Psoas muscle (tissue), 8 donors: ENCODE measurements around the gene SCAMP3. TPM values are rescaled to one million over a fixed set of nuclear protein-coding genes. Genes with fewer than 3 reads are reported as not detected.

Source experiments
- ATAC-seq, 4 donors: fragments of 200-7000 bp; cut with Tn5 transposase; one replicate each; pipeline ENCODE4 v1.9.1; 2020; ENCODE audit warnings: moderate library complexity in 3 of 4, mild to moderate bottlenecking in 2 of 4
- DNase-seq, 2 donors: peaks; one replicate each; pipeline ENCODE4 v3.0.0-alpha.2; 2020
- H3K27ac ChIP-seq: fragments of 200-600 bp; one replicate; pipeline ENCODE4 v1.8.0; 2022
- H3K27me3 ChIP-seq, 3 donors: fragments of 200-600 bp in 1 of 3; one replicate each; pipeline versions ENCODE4 v1.6.1 to v1.8.0; 2013 to 2022; ENCODE audit warnings: low read length in 2 of 3, mild to moderate bottlenecking in 2 of 3, moderate library complexity in 1 of 3; ENCODE audit not compliant: insufficient read depth in 3 of 3
- H3K36me3 ChIP-seq, 2 donors: fragments of 200-600 bp in 1 of 2; one replicate each; pipeline versions ENCODE4 v1.6.1 to v1.8.0; 2013 to 2022; ENCODE audit warnings: low read depth in 1 of 2, mild to moderate bottlenecking in 1 of 2, moderate library complexity in 1 of 2; ENCODE audit not compliant: insufficient read depth in 1 of 2
- H3K4me1 ChIP-seq: fragments of 200-600 bp; one replicate; pipeline ENCODE4 v1.8.0; 2022
- H3K4me3 ChIP-seq: fragments of 200-600 bp; one replicate; pipeline ENCODE4 v1.8.0; 2022; ENCODE audit warnings: mild to moderate bottlenecking
- H3K9me3 ChIP-seq: fragments of 200-600 bp; one replicate; pipeline ENCODE4 v1.8.0; 2022
- CTCF ChIP-seq: fragments of 200-600 bp; IDR thresholded peaks from one replicate; pipeline ENCODE4 v1.8.0; 2022; ENCODE audit warnings: antibody characterized with exemption
- WGBS, 3 donors: extraction: QIAGEN DNeasy Blood & Tissue Kit; methylation state at CpG; one replicate each; pipeline versions ENCODE4 v1.1.6 to v1.1.7; 2013; 5-methylcytosine and 5-hydroxymethylcytosine counted together
- intact Hi-C, 2 donors: fragments of 100-400 bp; cut with DNase I; formaldehyde crosslinking; loops; one replicate each; pipeline versions ENCODE4 v1.11.0 to v1.14.2; 2022
- polyA plus RNA-seq, 3 donors: library from polyadenylated mRNA; stranded (reverse); fragments of 200-250 nt; gene quantifications; one replicate each; pipeline ENCODE4 v1.2.3, GENCODE V29; 2013
- total RNA-seq, 4 donors: library from RNA; stranded (reverse); fragmentation: NEBNext Ultra II Directional in 2 of 4; extraction: Animal tissue kit (Norgen Biotek cat#: 25700) in 2 of 4; gene quantifications; one replicate each; pipeline versions ENCODE4 v1.2.1 to v1.2.4, GENCODE V29; 2021 to 2023
- donor health status: healthy with polysubstance abuse.
- donor health status: DM: no; HTN: no; CAD: no; lungs with moderate emphysema.
- donor health status: Bipolar disorder and iron deficiency.
- donor health status: healthy.
- donor health status: DM: yes; HTN: yes; CAD: no.
- donor health status: DM: no; HTN: no; CAD: no.
- donor health status: DM: no; HTN: no; CAD: no.
- donor health status: DM: yes; HTN: yes; CAD: no.

SCAMP3 gene
- total and polyA plus RNA-seq, 7 donors: 49.5 to 159 (median 70.7) TPM

GRCh38 chr1:155210314-155211104, 51.7 kb downstream of the SCAMP3 start:
- ATAC-seq: no peak
- peaks cover 21% of the 10 kb centered on the region for H3K4me1 ChIP-seq
- H3K27ac ChIP-seq: no peak overlapping the region
- peaks cover 3 to 21% of the 10 kb centered on the region in 2 donors for H3K36me3 ChIP-seq
- 79 to 85% (median 83%) methylated on average over 4 of the region's 4 CpGs for whole genome bisulfite sequencing, 3 donors
- H3K9me3 ChIP-seq: no peaks in the 10 kb centered on the region
- peak in 1 of 2 donors; percentile 6 for DNase-seq
- H3K27me3 ChIP-seq: no peaks in the 10 kb centered on the region
- intact Hi-C loops: no loop called here
- peak overlapping the region; percentile 100 for H3K4me3 ChIP-seq
- no peak for TF ChIP-seq CTCF

- 3% methylated on average over 13 of the region's 13 CpGs for WGBS, 3 donors
- DNase-seq: no peak
- Histone ChIP-seq H3K27ac (peak overlapping the region; percentile 99), H3K4me3 (peak overlapping the region; percentile 100), H3K9me3 (no peaks in the 10 kb centered on the region), H3K27me3 (no peaks in the 10 kb centered on the region), H3K4me1 (peaks cover 21% of the 10 kb centered on the region), H3K36me3 (peaks cover 3 to 21% of the 10 kb centered on the region in 2 donors)
- TF ChIP-seq CTCF: no peak
- intact Hi-C loops: no loop called here
- peak in 3 of 4 donors; percentile 1 to 16 (median 5) for ATAC-seq
Measured at GRCh38 chr1:155209312-155209721, 52.8 kb downstream of the SCAMP3 start.

GRCh38 chr1:155208541-155209311, 53.4 kb downstream of the SCAMP3 start, which contains the start of gene MTX1:
MTX1 (plus strand) TSS chr1:155208695; CDS start chr1:155208805, 110 bp downstream.
- DNase-seq (peak; percentile 90 to 94), ATAC-seq (peak; percentile 85 to 90 (median 90))
- H3K4me1 ChIP-seq: peaks cover 21% of the 10 kb centered on the region
- no peaks in the 10 kb centered on the region for H3K27me3 ChIP-seq
- peak within 1 kb of the TSS; percentile 100 for H3K4me3 ChIP-seq
- no peak for TF ChIP-seq CTCF
- peaks cover 3 to 21% of the 10 kb centered on the region in 2 donors for H3K36me3 ChIP-seq
- peak within 1 kb of the TSS; percentile 99 for H3K27ac ChIP-seq
- 0 to 1% (median 0%) methylated on average over 57 to 64 of the region's 64 CpGs for whole genome bisulfite sequencing, 3 donors
- intact Hi-C loops: no loop called here
- H3K9me3 ChIP-seq: no peaks in the 10 kb centered on the region

GRCh38 chr1:155207806-155208540, 54.2 kb downstream of the SCAMP3 start, which contains the start of gene THBS3:
THBS3 (minus strand) TSS chr1:155207897; CDS start chr1:155207876, 21 bp downstream.
- Histone ChIP-seq H3K36me3 (peaks cover 3 to 21% of the 10 kb centered on the region in 2 donors), H3K4me1 (peaks cover 21% of the 10 kb centered on the region), H3K9me3 (no peaks in the 10 kb centered on the region), H3K27ac (peak within 1 kb of the TSS; percentile 99), H3K4me3 (peak within 1 kb of the TSS; percentile 100), H3K27me3 (no peaks in the 10 kb centered on the region)
- ATAC-seq: peak in 3 of 4 donors; percentile 3 to 19 (median 10)
- peak; percentile 47 to 76 for DNase-seq
- no peak for TF ChIP-seq CTCF
- intact Hi-C loops: no loop called here
- WGBS, 3 donors: 14 to 16% (median 15%) methylated on average over 16 to 17 of the region's 17 CpGs
